ENCODE data around the gene DDX10. TPM values are rescaled to one million over a fixed set of nuclear protein-coding genes. Genes with fewer than 3 reads are reported as not detected.

DDX10 gene
- total and polyA plus RNA-seq, 9 of the 15 experiments (the other 6 are each of a cell fraction or from before 2014, with no cell fraction given), result 33.9 to 94.6 (median 50.7) TPM

- no peak for TF ChIP-seq ARID3A (IDR thresholded peaks at IDR 0.05; ENCODE audit: borderline replicate concordance, low read depth, low read length)
- TF ChIP-seq MCM2 (IDR thresholded peaks at IDR 0.05; ENCODE audit: low read depth), result no peak
Measured at GRCh38 chr11:108975641-108976071, 310.8 kb downstream of the DDX10 start (continued).

GRCh38 chr11:108983636-108984420 is 319.0 kb downstream of the DDX10 start:
- ATAC-seq, result no peak
- intact Hi-C loops (cut with micrococcal nuclease) (no loop called here), in situ Hi-C loops (cut with MboI) (no loop called here)
- no peak for DNase-seq (ENCODE audit: extremely low read depth in 1 of 4, low spot score in 3 of 4)
- Histone ChIP-seq H3K27me3 (ENCODE audit: control insufficient read depth in 2 of 2, insufficient read depth in 2 of 2, low read length in 2 of 2) (no peaks in the 10 kb centered on the region), H3K27ac (ENCODE audit: extremely low read depth, low read depth, low read length) (no peak overlapping the region), H3K9me3 (replicated peaks; ENCODE audit: control insufficient read depth, insufficient read depth, low read depth, low read length) (no peaks in the 10 kb centered on the region), H2AFZ (ENCODE audit: low read depth, low read length) (no peak overlapping the region), H3K4me2 (ENCODE audit: insufficient read depth, low read length) (no peak overlapping the region), H3K9me1 (ENCODE audit: control insufficient read depth, insufficient read depth, low read length) (no peaks in the 10 kb centered on the region), H3K4me1 (replicated peaks in 1 of 2; ENCODE audit: control insufficient read depth in 2 of 2, insufficient read depth in 2 of 2, low read length in 2 of 2) (no peaks in the 10 kb centered on the region), H4K20me1 (replicated peaks; ENCODE audit: control insufficient read depth, insufficient read depth, low read length) (no peaks in the 10 kb centered on the region; the same call in 1 of the 2 replicates), H3K36me3 (ENCODE audit: control insufficient read depth, insufficient read depth, low read length) (no peaks in the 10 kb centered on the region), H3K79me2 (ENCODE audit: control insufficient read depth, insufficient read depth, low read length) (no peaks in the 10 kb centered on the region), H3K4me3 (no peak overlapping the region), H3K9ac (ENCODE audit: insufficient read depth in 1 of 2, low read depth in 2 of 2, low read length in 2 of 2) (no peak overlapping the region)
- BruUV-seq (replicated peaks), result no TSS peak
- no peak for FAIRE-seq
- POLR2A ChIA-PET, result interaction anchor here (0.8 kb wide), 1 partner anchor 10 kb away, joined by 3 read pairs; no protein-coding TSS in a partner anchor
- CTCF ChIA-PET (ENCODE audit: low intra/inter-chr PET ratio), result no interaction called here
- WGBS (ENCODE audit: insufficient coverage, low coverage, missing lambda C conversion rate), result 1% methylated on average over 6 of the region's 6 CpGs
- no peak for TF ChIP-seq POLR2G (IDR thresholded peaks at IDR 0.05; ENCODE audit: low read depth, low read length)
- no peak for TF ChIP-seq ZNF347 (CRISPR knock-in tag; IDR thresholded peaks at IDR 0.05; ENCODE audit: low read depth)
- TF ChIP-seq SREBF2 (CRISPR knock-in tag; IDR thresholded peaks at IDR 0.05), result no peak
- no peak for TF ChIP-seq JUNB (CRISPR knock-in tag; conservative IDR thresholded peaks at IDR 0.05)
- TF ChIP-seq KLF13 (tag; IDR thresholded peaks at IDR 0.05; ENCODE audit: borderline replicate concordance, low read depth), result no peak
- TF ChIP-seq ZBTB34 (CRISPR knock-in tag; IDR thresholded peaks at IDR 0.05), result no peak
- no peak for TF ChIP-seq CBX3 (IDR thresholded peaks at IDR 0.05; ENCODE audit: borderline replicate concordance in 1 of 2, low read length in 2 of 2)
- TF ChIP-seq ZNF766 (CRISPR knock-in tag; conservative IDR thresholded peaks at IDR 0.05), result no peak
- TF ChIP-seq CEBPG (CRISPR knock-in tag; IDR thresholded peaks at IDR 0.05), result no peak
- no peak for TF ChIP-seq CEBPG (tag; conservative IDR thresholded peaks at IDR 0.05 in 1 of 2, IDR thresholded peaks at IDR 0.05 in 1 of 2)
- TF ChIP-seq FOXP4 (CRISPR knock-in tag; IDR thresholded peaks at IDR 0.05; ENCODE audit: borderline replicate concordance), result no peak
- TF ChIP-seq SRF (CRISPR knock-in tag; IDR thresholded peaks at IDR 0.05), result no peak
- no peak for TF ChIP-seq MCM2 (IDR thresholded peaks at IDR 0.05; ENCODE audit: low read depth)
